Ascending aorta (tissue), 2 donors: Measurements from ENCODE around the gene HPD. TPM values are rescaled to one million over a fixed set of nuclear protein-coding genes. Genes with fewer than 3 reads are reported as not detected.
"Not testable (repeated sequence)": the region's sequence is repeated elsewhere in the genome, so short reads cannot be mapped to it uniquely, and the experiment has no call there.

ENCODE experiments used
- DNase-seq, 2 donors: peaks; one replicate each; pipeline ENCODE4 v3.0.0-alpha.2; 2019; ENCODE audit warnings: low spot score in 2 of 2
- H3K27ac ChIP-seq, 2 donors: fragments of 200-600 bp; sonication (generic); one replicate each; pipeline ENCODE4 v1.5.1; 2016 to 2017; ENCODE audit warnings: mild to moderate bottlenecking in 1 of 2
- H3K27me3 ChIP-seq: fragments of 200-600 bp; sonication (generic); one replicate; pipeline ENCODE4 v1.5.1; 2017
- H3K36me3 ChIP-seq, 2 donors: fragments of 200-600 bp; sonication (generic); one replicate each; pipeline ENCODE4 v1.5.1; 2016
- H3K4me1 ChIP-seq, 2 donors: fragments of 200-600 bp; sonication (generic); one replicate each; pipeline ENCODE4 v1.5.1; 2016 to 2017; ENCODE audit warnings: mild to moderate bottlenecking in 1 of 2
- H3K4me3 ChIP-seq, 2 donors: fragments of 200-600 bp; sonication (generic); one replicate each; pipeline ENCODE4 v1.5.1; 2016 to 2017; ENCODE audit warnings: mild to moderate bottlenecking in 1 of 2
- H3K9me3 ChIP-seq, 2 donors: fragments of 200-600 bp; sonication (generic); one replicate each; pipeline ENCODE4 v1.5.1; 2016
- intact Hi-C: fragments of 100-400 bp; cut with DNase I; formaldehyde crosslinking; loops from one replicate; pipeline ENCODE4 v1.15.1; 2023
- total RNA-seq: library from RNA; depleted of rRNA; stranded (reverse); fragments of >200 nt; gene quantifications from one replicate; pipeline ENCODE4 v1.1.0, GENCODE V29; 2016
- TF ChIP-seq, protein P1 (sequence below), 3 experiments: fragments of 200-600 bp in 2 of 3; fragments of 450-650 bp in 1 of 3; sonication (generic) in 2 of 3; IDR thresholded peaks; one replicate each; pipeline ENCODE4 v1.5.1; 2016 to 2019; ENCODE audit warnings: antibody characterized with exemption in 3 of 3, mild to moderate bottlenecking in 1 of 3, moderate library complexity in 1 of 3

HPD gene
- total RNA-seq, 1 donor from 2014 or later = 0.96 TPM

DNA sequence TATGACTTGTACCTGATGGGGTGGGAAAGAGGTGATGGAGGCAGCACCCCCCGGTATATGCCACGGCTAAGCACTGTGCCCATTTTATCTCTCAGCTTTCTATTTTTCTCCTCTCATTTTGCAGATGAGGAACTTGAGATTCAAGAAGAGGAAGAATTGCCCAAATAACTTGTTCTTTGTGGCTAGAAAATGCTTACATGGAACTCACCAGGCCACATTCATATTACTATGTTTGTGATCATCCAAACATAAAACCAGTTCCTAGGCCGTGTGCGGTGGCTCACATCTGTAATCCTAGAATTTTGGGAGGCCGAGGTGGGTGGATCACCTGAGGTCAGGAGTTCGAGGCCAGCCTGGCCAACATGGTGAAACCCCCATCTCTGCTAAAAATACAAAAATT is 15.4 kb upstream of the HPD start:
- TF ChIP-seq, protein P1, sequence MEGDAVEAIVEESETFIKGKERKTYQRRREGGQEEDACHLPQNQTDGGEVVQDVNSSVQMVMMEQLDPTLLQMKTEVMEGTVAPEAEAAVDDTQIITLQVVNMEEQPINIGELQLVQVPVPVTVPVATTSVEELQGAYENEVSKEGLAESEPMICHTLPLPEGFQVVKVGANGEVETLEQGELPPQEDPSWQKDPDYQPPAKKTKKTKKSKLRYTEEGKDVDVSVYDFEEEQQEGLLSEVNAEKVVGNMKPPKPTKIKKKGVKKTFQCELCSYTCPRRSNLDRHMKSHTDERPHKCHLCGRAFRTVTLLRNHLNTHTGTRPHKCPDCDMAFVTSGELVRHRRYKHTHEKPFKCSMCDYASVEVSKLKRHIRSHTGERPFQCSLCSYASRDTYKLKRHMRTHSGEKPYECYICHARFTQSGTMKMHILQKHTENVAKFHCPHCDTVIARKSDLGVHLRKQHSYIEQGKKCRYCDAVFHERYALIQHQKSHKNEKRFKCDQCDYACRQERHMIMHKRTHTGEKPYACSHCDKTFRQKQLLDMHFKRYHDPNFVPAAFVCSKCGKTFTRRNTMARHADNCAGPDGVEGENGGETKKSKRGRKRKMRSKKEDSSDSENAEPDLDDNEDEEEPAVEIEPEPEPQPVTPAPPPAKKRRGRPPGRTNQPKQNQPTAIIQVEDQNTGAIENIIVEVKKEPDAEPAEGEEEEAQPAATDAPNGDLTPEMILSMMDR (IDR thresholded peaks at IDR 0.05) = no peak
- DNase-seq = no peak
- Histone ChIP-seq H3K36me3 (no peaks in the 10 kb centered on the region), H3K27ac (no peak overlapping the region), H3K9me3 (no peaks in the 10 kb centered on the region), H3K27me3 (no peaks in the 10 kb centered on the region), H3K4me1 (no peaks in the 10 kb centered on the region), H3K4me3 (no peak overlapping the region)
- intact Hi-C loops = no loop called here

DNA sequence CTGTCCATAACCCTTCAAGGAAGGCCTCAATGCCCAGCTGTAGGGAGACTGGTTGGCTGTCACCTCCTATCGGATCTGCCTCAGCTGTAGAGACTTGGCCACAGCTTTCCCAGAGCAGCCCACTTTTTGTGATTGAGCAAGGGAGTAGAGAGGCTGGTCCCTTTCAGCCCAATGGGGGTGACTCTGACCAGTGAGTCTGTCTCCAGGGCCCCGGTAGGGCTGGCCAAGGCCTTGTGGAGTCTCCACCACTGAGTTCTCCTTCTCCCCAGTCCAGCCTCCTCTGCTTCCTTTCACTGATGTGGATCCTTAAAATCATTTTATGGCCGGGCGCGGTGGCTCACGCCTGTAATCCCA is 14.5 kb upstream of the HPD start:
- Histone ChIP-seq H3K27me3 (no peaks in the 10 kb centered on the region), H3K4me1 (no peaks in the 10 kb centered on the region), H3K9me3 (no peaks in the 10 kb centered on the region), H3K4me3 (no peak overlapping the region), H3K36me3 (no peaks in the 10 kb centered on the region), H3K27ac (no peak overlapping the region)
- TF ChIP-seq, protein P1 (IDR thresholded peaks at IDR 0.05) = no peak
- intact Hi-C loops = no loop called here
- DNase-seq = no peak

DNA sequence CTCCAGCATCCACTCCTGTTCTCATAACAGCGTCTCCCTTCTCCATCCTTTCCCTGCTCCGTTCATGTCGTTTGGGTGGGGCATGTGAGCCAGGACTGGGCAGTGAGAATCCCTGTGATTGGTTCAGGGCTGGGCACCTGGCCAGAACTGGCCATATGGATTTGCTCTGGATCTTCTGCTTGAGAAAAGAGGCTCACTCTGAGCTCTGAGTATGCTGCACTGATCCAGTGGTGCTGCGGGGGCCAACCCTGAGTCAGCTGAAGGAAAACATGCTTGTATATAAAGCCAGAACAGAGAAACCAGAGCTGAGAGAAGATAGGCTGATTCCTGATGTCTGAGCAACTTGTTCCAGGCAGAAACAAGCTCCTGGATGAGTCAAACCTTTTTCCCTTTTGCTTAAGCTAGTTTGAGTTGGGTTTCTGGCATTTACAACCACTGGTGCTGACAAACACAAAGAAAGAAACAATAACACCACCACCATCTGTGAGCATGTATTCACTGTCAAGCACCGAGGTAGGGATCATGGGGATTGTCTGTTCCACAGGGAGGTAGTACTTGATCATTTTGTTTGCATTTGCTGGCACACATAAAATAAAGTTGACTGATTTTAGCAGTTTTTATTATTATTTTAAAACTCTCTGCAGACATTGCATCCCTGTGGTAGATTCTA is 14.0 kb upstream of the HPD start:
- Histone ChIP-seq H3K9me3 (no peaks in the 10 kb centered on the region), H3K4me3 (no peak overlapping the region), H3K27me3 (no peaks in the 10 kb centered on the region), H3K36me3 (no peaks in the 10 kb centered on the region), H3K4me1 (no peaks in the 10 kb centered on the region), H3K27ac (no peak overlapping the region)
- intact Hi-C loops = no loop called here
- no peak for DNase-seq
- TF ChIP-seq, protein P1 (IDR thresholded peaks at IDR 0.05) = no peak

DNA sequence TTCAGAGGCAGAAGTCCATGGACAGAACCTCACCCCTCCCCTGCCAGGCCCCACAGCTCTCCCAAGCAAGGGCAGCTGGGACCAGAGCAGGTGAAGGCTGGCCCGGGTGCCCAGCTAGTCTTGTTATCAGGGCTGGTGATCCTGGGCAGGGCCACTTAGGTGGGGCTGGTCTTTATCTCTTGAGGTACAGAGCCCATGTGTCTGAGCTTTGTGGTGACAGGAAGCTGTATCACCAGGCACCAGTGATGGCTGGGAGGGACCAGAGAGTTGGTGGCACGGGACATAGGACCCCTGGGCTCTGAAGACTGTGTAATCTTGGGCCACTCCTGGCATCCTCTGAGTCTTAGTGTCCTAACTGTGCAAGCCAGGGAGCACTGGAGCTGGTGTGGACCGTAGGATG is 12.8 kb upstream of the HPD start:
- Histone ChIP-seq H3K36me3 (no peaks in the 10 kb centered on the region), H3K27me3 (no peaks in the 10 kb centered on the region), H3K9me3 (no peaks in the 10 kb centered on the region), H3K4me1 (no peaks in the 10 kb centered on the region), H3K4me3 (no peak overlapping the region), H3K27ac (no peak overlapping the region)
- DNase-seq = no peak
- TF ChIP-seq, protein P1 (IDR thresholded peaks at IDR 0.05) = no peak
- intact Hi-C loops = no loop called here

DNA sequence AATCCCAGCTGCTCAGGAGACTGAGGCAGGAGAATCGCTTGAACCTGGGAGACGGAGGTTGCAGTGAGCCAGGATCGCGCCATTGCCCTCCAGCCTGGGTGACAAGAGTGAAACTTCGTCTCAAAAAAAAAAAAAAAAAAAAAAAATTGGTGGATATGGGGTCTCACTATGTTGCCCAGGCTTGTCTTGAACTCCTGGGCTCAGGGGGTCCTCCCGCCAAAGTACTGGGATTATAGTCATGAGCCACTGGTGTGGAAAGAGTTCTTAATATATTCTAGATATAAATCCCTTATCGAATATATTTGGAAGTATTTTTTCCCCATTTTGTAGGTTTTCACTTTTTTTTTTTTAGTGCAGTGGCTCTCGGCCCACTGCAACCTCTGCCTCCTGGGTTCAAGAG is 10.6 kb upstream of the HPD start:
- intact Hi-C loops, H3K4me1 ChIP-seq, H3K4me3 ChIP-seq, H3K36me3 ChIP-seq, H3K27me3 ChIP-seq, H3K27ac ChIP-seq, DNase-seq, H3K9me3 ChIP-seq: not testable (repeated sequence)

DNA sequence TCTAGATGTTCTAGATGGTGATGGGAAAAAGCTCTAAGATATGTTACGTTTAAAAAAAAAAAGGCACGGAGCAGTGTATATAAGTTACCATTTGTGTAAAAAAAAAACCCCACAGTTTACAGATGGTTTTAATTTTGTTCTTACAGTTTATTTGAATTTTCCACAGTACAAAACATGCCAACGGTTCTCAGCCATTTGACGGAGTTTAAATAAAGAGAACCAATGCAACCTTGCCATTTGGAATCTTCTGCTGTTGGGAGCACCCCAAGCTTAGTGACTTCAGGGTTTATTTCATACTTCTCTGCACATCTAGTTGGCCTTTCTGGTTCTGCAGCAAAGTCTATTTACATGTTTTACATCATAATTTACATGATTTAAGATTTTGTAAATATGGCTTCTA is 7.7 kb upstream of the HPD start:
- DNase-seq = no peak
- Histone ChIP-seq H3K9me3 (no peaks in the 10 kb centered on the region), H3K27me3 (no peaks in the 10 kb centered on the region), H3K4me3 (no peak overlapping the region), H3K4me1 (peaks cover 0 to 9% of the 10 kb centered on the region in 2 donors), H3K27ac (no peak overlapping the region), H3K36me3 (no peaks in the 10 kb centered on the region)
- intact Hi-C loops = no loop called here
- TF ChIP-seq, protein P1 (IDR thresholded peaks at IDR 0.05) = no peak
